ENCODE data around the gene SP1.

- TF ChIP-seq POLR2AphosphoS5 (IDR thresholded peaks at IDR 0.05): no peak
- TF ChIP-seq POLR2A (IDR thresholded peaks at IDR 0.05): no peak
These were observed 3.3 kb downstream of the SP1 start for GRCh38 chr12:53383258-53383657.

Data from suprapubic skin (tissue), 4 donors.